Measurements from ENCODE around the gene CFAP46. TPM values are rescaled to one million over a fixed set of nuclear protein-coding genes. Genes with fewer than 3 reads are reported as not detected.

CFAP46 gene
- total and polyA plus RNA-seq, 2 of the 8 experiments (the other 6 are each of a cell fraction or from before 2014, with no cell fraction given): 2.6 to 4.8 TPM

DNA sequence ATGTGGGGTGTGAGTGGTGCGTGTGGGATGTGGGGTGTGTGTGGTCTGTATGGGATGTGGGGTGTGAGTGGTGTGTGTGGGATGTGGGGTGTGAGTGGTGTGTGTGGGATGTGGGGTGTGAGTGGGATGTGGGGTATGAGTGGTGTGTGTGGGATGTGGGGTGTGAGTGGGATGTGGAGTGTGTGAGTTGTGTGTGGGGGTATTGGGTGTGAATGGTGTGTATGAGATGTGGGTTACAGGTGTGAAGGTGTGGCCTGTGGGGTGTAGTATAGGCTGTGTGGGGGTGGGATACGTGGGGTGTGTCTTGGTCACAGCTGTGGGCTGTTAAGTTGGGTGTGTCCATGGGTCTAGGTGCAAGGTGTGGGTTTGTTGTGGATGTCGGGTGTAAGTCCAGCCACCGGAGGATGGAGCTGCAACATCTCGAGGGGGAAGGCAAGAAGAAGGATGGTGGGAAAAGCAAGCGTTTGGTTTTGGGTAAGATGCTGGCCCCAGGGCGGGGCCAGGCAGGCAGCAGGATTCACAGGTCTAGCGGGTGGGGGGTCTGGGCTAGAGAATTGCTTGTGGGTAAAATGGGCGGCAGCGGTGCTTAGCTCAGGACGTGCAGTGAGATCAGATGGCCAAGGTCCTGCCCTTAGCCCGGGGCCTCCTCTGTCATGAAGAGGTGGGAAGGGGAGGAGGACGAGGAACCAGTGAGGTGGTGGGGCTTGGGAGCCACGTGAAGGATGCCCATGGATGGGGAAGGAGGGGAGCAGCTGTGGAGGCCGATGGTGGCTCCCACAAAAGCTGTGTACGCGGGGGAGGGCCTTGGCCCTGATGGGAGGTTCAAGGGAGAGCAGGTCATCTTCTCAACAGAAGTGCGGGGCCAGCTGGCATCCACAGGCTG lies 60.1 kb downstream of the CFAP46 start:
- no peak overlapping the region for H3K14ac ChIP-seq (ENCODE audit: insufficient read length)
- FAIRE-seq: no peak
- H3K4me1 ChIP-seq (replicated peaks in 1 of 4; ENCODE audit: control insufficient read depth in 3 of 4, insufficient read depth in 4 of 4, low read length in 3 of 4): peaks cover 0 to 19% (median 8%) of the 10 kb centered on the region in 4 experiments; a peak in 6 of 7 replicates
- no peak overlapping the region for H3K56ac ChIP-seq (replicated peaks; ENCODE audit: insufficient read length, low read depth, low read length)
- WGBS, 2 experiments (ENCODE audit: extremely low coverage in 1 of 2, insufficient coverage in 1 of 2, insufficient read length in 1 of 2, insufficient replicate concordance in 2 of 2, low coverage in 1 of 2, low lambda C conversion rate in 2 of 2, missing lambda C conversion rate in 1 of 2): 88% methylated on average over 18 of the region's 18 CpGs; no CpG with 5 or more reads in 1 of the 2 experiments
- ChIA-PET CTCF (ENCODE audit: partially characterized antibody) (interaction anchor here (0.9 to 1.6 kb wide), 7 partner anchors 10 to 140 kb away, joined by 3 to 15 read pairs (median 4); no protein-coding TSS in a partner anchor), POLR2A (ENCODE audit: partially characterized antibody) (no interaction called here)
- H3K4ac ChIP-seq (replicated peaks; ENCODE audit: insufficient read length, low read depth, low read length): no peak overlapping the region
- no peak overlapping the region for H3K9ac ChIP-seq (replicated peaks in 1 of 4; ENCODE audit: extremely low read depth in 1 of 4, low read depth in 3 of 4, low read length in 3 of 4)
- H3K4me2 ChIP-seq (ENCODE audit: insufficient read depth in 1 of 2, low read depth in 2 of 2, low read length in 2 of 2): no peak overlapping the region
- H2AK5ac ChIP-seq (ENCODE audit: low read depth, low read length): peak overlapping the region; percentile 13; the same call in 1 of the 2 replicates
- no peak overlapping the region for H4K5ac ChIP-seq (ENCODE audit: insufficient read length, low read depth, low read length)
- H2BK20ac ChIP-seq (ENCODE audit: low read length): no peak overlapping the region
- H3K79me1 ChIP-seq (ENCODE audit: low read depth, low read length): no peaks in the 10 kb centered on the region
- H2BK120ac ChIP-seq (replicated peaks; ENCODE audit: low read depth, low read length): no peak overlapping the region
- H3K18ac ChIP-seq (ENCODE audit: extremely low read depth, low read length): no peak overlapping the region
- H2AFZ ChIP-seq (ENCODE audit: low read length): no peak overlapping the region
- H4K8ac ChIP-seq (ENCODE audit: extremely low read depth, insufficient read depth, low read length): no peak overlapping the region
- peak overlapping the region; percentile 85; the same call in 1 of the 2 replicates for H2BK12ac ChIP-seq (ENCODE audit: low read depth, low read length)
- H3K27me3 ChIP-seq (replicated peaks in 1 of 4; ENCODE audit: control insufficient read depth in 3 of 4, extremely low read depth in 1 of 4, insufficient read depth in 3 of 4, low read length in 3 of 4): peaks cover 0 to 2% (median 0%) of the 10 kb centered on the region in 4 experiments; a peak in 1 of 7 replicates
- H3K4me3 ChIP-seq (ENCODE audit: extremely low read depth in 1 of 4, insufficient read depth in 2 of 4, low read depth in 3 of 4, low read length in 4 of 4): no peak overlapping the region
- no peaks in the 10 kb centered on the region for H4K20me1 ChIP-seq (replicated peaks in 1 of 2; ENCODE audit: control insufficient read depth in 1 of 2, insufficient read depth in 2 of 2, low read length in 2 of 2)
- H3K79me2 ChIP-seq (ENCODE audit: control insufficient read depth in 1 of 2, insufficient read depth in 2 of 2, low read length in 2 of 2): no peaks in the 10 kb centered on the region
- no peaks in the 10 kb centered on the region for H3K36me3 ChIP-seq (ENCODE audit: control insufficient read depth in 2 of 4, insufficient read depth in 4 of 4, low read length in 3 of 4)
- H2BK15ac ChIP-seq (ENCODE audit: low read length): peak overlapping the region; percentile 72; the same call in 1 of the 2 replicates
- no peak overlapping the region for H3K27ac ChIP-seq (ENCODE audit: low read depth, low read length)
- peak overlapping the region; percentile 55 for H4K91ac ChIP-seq (replicated peaks; ENCODE audit: insufficient read length, low read length)
- no peak overlapping the region for H2BK5ac ChIP-seq (ENCODE audit: low read depth, low read length)
- H3K9me3 ChIP-seq (ENCODE audit: insufficient read depth in 2 of 2, low read depth in 1 of 2, low read length in 1 of 2): no peaks in the 10 kb centered on the region
- no peak overlapping the region for H3K23ac ChIP-seq (ENCODE audit: insufficient read length)
- no peak for DNase-seq (ENCODE audit: low read depth in 1 of 2, low spot score in 2 of 2)
- H3K23me2 ChIP-seq (ENCODE audit: low read depth, low read length): peaks cover 6% of the 10 kb centered on the region; the same call in 1 of the 2 replicates
- no peak for TF ChIP-seq EGR1 (IDR thresholded peaks at IDR 0.05; ENCODE audit: borderline replicate concordance, low read depth, low read length)
- no peak for TF ChIP-seq SRF (IDR thresholded peaks at IDR 0.05; ENCODE audit: low read depth, low read length)
- no peak for TF ChIP-seq POU5F1 (IDR thresholded peaks at IDR 0.05; ENCODE audit: low read depth, low read length)
- no peak for TF ChIP-seq SIX5 (IDR thresholded peaks at IDR 0.05; ENCODE audit: low read depth, low read length)
- TF ChIP-seq CBX8 (IDR thresholded peaks at IDR 0.05; ENCODE audit: borderline replicate concordance, low read depth, low read length): no peak
- no peak for TF ChIP-seq CBX5 (IDR thresholded peaks at IDR 0.05; ENCODE audit: low read depth, low read length)
- no peak for TF ChIP-seq SAP30 (IDR thresholded peaks at IDR 0.05; ENCODE audit: insufficient read depth, insufficient replicate concordance, low read length)
- no peak for TF ChIP-seq EZH2 (IDR thresholded peaks at IDR 0.05; ENCODE audit: low read depth, low read length, severe bottlenecking)
- no peak for TF ChIP-seq MAFK (IDR thresholded peaks at IDR 0.05; ENCODE audit: low read depth, low read length)
- TF ChIP-seq RAD21 (IDR thresholded peaks at IDR 0.05 in 1 of 2, conservative IDR thresholded peaks at IDR 0.05 in 1 of 2; ENCODE audit: low read depth in 2 of 2, low read length in 2 of 2): no peak
- TF ChIP-seq GABPA (IDR thresholded peaks at IDR 0.05; ENCODE audit: borderline replicate concordance, insufficient read depth, low read length): no peak
